GM12865 (cell line): ENCODE data around the gene PSMB4.
"Not testable (repeated sequence)": the region's sequence is repeated elsewhere in the genome, so short reads cannot be mapped to it uniquely, and the experiment has no call there.

Source experiments
- DNase-seq: peaks from one replicate; pipeline ENCODE4 v3.0.0; 2010; ENCODE audit warnings: low read depth
- H3K4me3 ChIP-seq: 2 replicates; pipeline ENCODE4 v1.5.1; 2011; ENCODE audit warnings: mild to moderate bottlenecking, low read depth, low read length, control low read depth
- TF ChIP-seq, protein P1 (sequence below): IDR thresholded peaks from 2 replicates; pipeline ENCODE4 v1.5.1; 2011; ENCODE audit warnings: low read length, control low read depth, low read depth, inconsistent platforms; ENCODE audit not compliant: insufficient read depth; ENCODE audit errors: missing control alignments

The PSMB4 gene

DNA sequence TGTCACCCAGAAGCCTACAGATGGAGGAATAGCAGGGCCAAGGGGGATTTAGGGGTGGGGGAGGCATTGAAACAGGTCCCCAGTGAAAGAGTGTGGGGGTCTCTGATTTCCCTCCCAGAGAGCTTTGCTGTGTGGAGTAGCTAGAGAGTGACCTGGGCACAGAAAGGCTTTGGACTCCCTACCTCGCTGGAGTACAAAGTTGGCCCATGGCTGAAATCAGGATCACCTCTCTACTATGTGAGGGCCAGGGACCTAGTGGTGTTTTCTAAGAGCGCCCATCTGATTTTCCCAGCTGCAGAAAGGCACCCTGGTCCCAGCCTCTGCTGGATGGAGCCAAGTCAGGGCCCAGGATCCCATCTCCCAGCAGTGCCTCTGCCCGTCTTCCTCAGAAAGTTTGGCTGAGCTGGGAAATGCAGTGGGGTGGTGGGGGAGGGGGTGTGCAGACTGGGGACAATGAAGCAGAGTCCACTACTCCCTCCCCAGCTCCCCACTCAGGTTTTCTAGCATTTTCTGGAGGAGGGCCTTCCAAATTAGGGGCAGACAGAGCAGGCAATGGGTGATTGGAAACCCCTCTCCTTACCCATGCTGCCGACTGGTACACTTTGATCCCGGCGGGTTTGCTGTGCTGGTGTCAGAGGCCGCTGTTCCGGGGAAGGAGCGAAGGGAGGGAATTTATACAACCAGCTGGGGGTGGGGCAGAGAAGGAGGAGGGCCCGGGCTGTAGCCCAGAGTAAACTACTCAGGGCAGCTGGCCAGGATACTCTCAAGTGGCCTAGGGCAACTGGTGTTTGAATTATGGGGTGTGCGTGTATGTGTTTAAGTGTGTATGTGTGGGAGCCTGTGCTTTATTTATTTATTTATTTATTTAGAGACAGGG lies 27.1 kb upstream of the PSMB4 start, which contains the start of gene SELENBP1:
Gene SELENBP1 (minus strand): TSS at position 648 of the 877 bp plus-strand sequence. CDS start 64 bp downstream, at position 584.
- TF ChIP-seq, protein P1, sequence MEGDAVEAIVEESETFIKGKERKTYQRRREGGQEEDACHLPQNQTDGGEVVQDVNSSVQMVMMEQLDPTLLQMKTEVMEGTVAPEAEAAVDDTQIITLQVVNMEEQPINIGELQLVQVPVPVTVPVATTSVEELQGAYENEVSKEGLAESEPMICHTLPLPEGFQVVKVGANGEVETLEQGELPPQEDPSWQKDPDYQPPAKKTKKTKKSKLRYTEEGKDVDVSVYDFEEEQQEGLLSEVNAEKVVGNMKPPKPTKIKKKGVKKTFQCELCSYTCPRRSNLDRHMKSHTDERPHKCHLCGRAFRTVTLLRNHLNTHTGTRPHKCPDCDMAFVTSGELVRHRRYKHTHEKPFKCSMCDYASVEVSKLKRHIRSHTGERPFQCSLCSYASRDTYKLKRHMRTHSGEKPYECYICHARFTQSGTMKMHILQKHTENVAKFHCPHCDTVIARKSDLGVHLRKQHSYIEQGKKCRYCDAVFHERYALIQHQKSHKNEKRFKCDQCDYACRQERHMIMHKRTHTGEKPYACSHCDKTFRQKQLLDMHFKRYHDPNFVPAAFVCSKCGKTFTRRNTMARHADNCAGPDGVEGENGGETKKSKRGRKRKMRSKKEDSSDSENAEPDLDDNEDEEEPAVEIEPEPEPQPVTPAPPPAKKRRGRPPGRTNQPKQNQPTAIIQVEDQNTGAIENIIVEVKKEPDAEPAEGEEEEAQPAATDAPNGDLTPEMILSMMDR: no peak
- no peak for DNase-seq
- no peak within 1 kb of the TSS for H3K4me3 ChIP-seq

DNA sequence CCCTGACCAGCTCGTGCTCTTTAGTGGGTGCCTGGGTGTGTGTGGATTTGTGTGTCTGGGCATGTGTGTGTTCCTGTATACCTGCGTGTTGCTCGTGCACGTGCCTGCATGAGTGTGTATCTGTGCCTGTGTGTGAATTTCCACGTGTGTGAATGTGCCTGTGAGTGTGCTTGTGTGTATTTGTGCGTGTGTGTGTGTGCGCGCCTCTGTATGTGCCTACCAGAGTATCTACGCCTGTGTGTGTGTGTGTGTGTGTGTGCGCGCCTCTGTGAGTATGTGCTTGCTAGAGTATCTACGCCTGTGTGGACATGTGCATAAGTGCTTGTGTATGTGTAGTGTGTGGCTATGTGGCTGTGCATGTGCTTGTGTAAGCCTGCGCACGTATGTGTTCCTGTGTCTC lies 26.2 kb upstream of the PSMB4 start:
- no peak overlapping the region for H3K4me3 ChIP-seq
- TF ChIP-seq, protein P1: no peak
- DNase-seq: no peak

DNA sequence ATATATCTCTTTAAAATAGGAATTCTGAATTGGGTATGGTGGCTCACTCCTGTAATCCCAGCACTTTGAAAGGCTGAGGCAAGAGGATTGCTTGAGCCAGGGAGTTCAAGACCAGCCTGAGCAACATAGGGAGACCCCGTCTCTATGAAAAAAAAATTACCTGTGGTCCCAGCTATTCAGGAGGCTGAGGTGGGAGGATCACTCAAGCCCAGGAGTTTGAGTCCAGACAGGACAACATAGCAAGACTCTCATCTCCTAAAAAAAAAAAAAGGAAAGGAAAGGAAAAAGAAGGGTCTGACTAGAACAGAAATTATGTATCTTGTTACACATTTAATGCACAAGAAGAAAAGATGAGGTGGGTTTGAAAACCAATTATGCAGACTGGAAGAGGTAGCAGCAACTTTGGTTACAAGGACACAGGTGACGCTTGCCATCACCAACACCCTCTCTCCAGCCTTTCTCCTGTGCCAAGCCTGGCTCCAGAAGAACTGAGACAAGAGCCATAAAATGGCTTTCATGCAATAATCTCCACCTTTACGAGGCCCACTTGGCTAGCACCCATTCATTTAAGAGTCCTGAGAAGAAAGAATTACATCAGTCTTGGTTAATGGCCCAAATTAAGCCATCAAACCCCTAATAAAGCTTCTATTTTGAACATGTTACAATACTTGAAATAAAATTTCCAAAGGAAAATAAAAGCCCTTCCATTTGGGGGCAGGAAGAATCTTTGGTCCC lies 22.1 kb upstream of the PSMB4 start:
- no peak overlapping the region for H3K4me3 ChIP-seq
- DNase-seq: no peak
- TF ChIP-seq, protein P1: no peak

DNA sequence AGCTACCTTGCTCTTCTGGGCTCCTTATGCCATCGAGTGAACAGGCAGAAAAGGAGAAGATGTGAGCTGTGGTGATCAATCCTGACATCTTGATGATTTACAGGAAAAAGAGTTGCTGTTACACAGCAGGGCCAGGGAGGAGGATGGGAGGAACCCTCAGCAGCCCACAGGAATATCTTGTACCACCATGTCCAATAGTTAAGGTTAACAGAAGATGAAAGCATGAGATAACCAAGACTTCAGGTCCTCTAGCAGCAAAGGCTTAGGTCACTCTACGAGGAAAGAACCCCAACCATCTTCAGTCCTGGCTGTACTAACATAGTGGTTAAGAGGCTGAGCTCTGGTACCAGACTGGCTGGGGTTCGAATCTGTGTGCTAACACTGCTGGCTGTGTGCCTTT lies 14.8 kb upstream of the PSMB4 start:
- TF ChIP-seq, protein P1: no peak
- H3K4me3 ChIP-seq: no peak overlapping the region
- DNase-seq: no peak

DNA sequence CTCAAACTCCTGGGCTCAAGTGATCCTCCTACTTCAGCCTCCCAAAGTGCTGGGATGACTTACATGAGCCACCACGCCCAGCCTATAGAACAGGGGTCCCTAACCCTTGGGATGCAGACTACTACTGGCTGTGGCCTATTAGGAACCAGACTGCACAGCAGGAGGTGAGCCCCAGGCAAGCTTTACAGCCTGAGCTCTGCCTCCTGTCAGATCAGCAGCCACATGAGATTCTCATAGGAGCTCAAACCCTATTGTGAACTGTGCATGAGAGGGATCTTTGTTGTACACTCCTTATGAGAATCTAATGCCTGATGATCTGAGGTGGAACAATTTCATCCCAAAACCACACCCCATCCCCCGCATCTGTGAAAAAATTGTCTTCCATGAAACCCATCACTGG lies 13.4 kb upstream of the PSMB4 start:
- TF ChIP-seq, protein P1: no peak
- DNase-seq: no peak
- H3K4me3 ChIP-seq: no peak overlapping the region

DNA sequence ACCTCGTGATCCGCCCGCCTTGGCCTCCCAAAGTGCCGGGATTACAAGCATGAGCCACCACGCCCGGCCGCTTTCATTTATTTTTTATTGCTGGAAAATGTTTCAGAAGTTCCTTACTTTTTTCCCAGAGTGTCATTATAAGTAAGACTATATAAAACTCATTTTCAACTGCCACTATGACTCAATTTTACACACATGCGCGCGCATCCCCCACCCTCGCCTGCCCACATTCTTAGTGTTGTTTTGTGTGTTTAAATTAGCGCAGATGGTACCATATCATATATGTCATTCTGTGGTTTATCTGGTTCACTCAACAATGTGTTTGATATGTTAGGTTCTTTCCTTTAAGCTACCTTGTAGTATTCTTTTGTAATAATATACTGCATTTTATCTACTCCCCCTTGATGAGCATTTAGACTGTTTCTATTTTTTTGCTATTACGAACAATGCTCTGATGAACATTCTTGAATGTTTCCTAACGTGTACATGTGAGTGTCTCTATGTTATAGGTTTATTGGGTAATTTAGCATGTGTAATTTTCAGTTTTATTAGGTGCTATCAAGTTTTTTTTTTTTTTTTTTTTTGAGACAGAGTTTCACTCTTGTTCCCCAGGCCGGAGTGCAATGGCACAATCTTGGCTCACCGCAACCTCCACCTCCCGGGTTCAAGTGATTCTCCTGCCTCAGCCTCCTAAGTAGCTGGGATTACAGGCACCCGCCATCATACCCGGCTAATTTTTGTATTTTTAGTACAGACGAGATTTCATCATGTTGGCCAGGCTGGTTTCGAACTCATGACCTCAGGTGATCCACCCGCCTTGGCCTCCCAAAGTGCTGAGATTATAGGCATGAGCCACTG lies 8.9 kb upstream of the PSMB4 start:
- not testable (repeated sequence) for DNase-seq, H3K4me3 ChIP-seq
